ENCODE results near the gene SLC36A2. TPM values are rescaled to one million over a fixed set of nuclear protein-coding genes. Genes with fewer than 3 reads are reported as not detected.
"Not testable (repeated sequence)": the region's sequence is repeated elsewhere in the genome, so short reads cannot be mapped to it uniquely, and the experiment has no call there.

The SLC36A2 gene
- not detected for total RNA-seq

DNA sequence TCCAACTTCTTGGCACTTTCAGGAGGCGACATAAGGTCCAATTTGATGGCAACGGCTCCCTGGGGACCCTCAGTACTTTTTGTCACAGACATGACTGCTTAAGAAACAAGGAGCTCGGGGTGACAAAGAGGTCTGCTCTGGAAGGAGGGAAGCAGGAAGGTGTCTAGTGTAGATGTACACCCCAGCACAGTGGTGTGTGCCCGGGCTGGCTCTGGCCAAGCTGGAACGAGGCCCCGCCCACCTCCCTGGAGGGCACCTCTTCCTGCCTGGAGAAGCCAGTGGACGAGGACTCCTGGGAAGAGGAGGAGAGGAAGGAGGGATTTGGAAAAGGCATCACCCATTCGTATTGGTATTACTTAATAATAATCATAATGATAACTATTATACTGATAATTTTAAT is at the start of gene SLC36A2:
Gene SLC36A2 (minus strand): TSS at position 191 of the 400 bp plus-strand sequence. CDS start 99 bp downstream, at position 92.
- peaks cover 19 to 28% of the 10 kb centered on the region in 2 donors for H3K27me3 Mint-ChIP-seq
- ATAC-seq (no peak), DNase-seq (ENCODE audit: low spot score) (no peak)
- H3K4me3 Mint-ChIP-seq: no peak within 1 kb of the TSS
- H3K9me3 Mint-ChIP-seq: no peaks in the 10 kb centered on the region
- H3K36me3 Mint-ChIP-seq: no peaks in the 10 kb centered on the region
- no peaks in the 10 kb centered on the region for H3K4me1 Mint-ChIP-seq (ENCODE audit: low read depth in 2 of 2)
- no peak within 1 kb of the TSS for H3K27ac Mint-ChIP-seq

DNA sequence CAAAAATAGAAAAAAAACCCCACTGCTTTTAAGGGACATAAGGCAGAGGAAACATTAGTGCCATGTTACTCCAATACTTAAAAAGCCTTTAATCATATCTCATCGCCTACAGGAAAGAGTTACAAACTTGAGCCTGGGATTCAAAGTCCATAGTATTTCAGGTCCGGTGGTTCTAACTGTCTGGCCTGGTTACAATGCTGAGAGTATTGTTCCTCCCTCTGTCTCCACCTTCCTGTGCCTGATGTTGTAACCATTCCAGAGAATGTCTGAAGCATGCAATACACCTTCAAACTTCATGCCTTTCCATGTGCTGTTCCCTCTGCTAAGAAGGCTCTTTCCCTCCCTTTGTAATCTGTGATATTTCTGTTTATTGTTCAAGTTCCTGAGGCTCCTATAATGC is 41.6 kb upstream of the SLC36A2 start:
- DNase-seq (ENCODE audit: low spot score): no peak
- H3K9me3 Mint-ChIP-seq: peaks cover 2% of the 10 kb centered on the region
- no peak overlapping the region for H3K4me3 Mint-ChIP-seq
- H3K27ac Mint-ChIP-seq: no peak overlapping the region
- no peak for ATAC-seq
- peaks cover 1% of the 10 kb centered on the region for H3K36me3 Mint-ChIP-seq
- H3K27me3 Mint-ChIP-seq: peaks cover 41 to 49% of the 10 kb centered on the region in 2 donors
- no peaks in the 10 kb centered on the region for H3K4me1 Mint-ChIP-seq (ENCODE audit: low read depth in 2 of 2)

DNA sequence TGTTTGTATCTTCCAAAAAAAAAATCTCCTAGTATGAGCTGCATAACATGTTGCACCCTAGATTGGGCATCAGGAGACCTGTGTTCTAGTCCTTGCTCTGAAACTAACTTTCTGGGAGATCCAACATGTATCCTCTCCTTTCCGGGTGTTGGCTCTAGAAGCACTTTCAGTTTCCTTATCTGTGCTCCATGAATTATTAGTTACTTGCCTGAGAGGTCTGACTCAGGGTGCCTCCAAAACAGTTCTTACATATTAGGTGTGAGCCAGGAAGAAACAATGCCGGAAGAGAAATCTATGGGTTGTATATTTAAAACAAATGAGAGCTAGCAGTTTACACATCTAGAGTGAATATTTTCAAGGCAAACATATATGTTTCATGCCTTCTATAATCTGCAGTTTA is 36.7 kb upstream of the SLC36A2 start:
- no peaks in the 10 kb centered on the region for H3K9me3 Mint-ChIP-seq
- H3K4me1 Mint-ChIP-seq (ENCODE audit: low read depth in 2 of 2): no peaks in the 10 kb centered on the region
- H3K36me3 Mint-ChIP-seq: no peaks in the 10 kb centered on the region
- peaks cover 20% of the 10 kb centered on the region in 2 donors for H3K27me3 Mint-ChIP-seq
- H3K4me3 Mint-ChIP-seq: no peak overlapping the region
- no peak for DNase-seq (ENCODE audit: low spot score)
- H3K27ac Mint-ChIP-seq: no peak overlapping the region
- no peak for ATAC-seq

DNA sequence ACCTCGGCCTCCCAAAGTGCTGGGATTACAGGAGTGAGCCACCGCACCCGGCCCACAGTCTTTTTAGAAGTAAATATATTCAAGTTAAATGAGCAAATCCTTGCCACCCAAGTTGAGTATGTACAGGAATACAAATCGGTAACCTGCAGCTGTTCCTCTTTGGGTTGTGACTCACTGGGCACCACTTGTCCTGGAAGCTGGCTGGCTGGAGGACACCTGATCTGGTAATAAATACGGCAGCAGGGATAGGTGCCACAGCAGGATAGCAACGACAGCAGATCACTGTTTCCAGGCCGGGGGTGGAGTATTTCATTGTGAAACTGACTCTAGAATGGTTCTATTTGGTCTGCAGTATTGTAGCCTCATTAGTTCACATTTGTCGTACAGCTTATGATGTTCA is 35.7 kb upstream of the SLC36A2 start:
- Mint-ChIP-seq H3K27ac (no peak overlapping the region), H3K9me3 (no peaks in the 10 kb centered on the region), H3K36me3 (no peaks in the 10 kb centered on the region), H3K27me3 (peaks cover 11 to 18% of the 10 kb centered on the region in 2 donors), H3K4me1 (ENCODE audit: low read depth in 2 of 2) (no peaks in the 10 kb centered on the region), H3K4me3 (no peak overlapping the region)
- no peak for DNase-seq (ENCODE audit: low spot score)
- ATAC-seq: no peak

DNA sequence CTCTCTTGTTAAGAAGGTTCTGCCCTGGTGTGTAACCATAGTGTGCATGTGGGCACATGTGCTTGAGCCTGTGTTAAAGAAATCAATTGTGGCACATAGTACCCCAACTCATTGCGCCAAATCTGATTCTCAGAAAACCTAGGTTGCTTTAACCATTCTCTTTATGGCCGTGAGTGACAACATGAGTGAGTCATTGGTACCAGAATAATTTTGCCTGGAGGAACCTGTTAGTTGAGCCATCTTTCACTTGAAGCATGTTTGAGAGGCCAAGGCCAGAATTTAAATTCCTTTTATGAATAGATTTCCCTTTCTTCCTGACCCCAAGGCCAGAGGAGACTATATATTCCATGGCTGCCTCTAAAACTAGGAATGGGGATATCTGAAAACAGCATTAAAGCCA is 35.2 kb upstream of the SLC36A2 start:
- H3K27me3 Mint-ChIP-seq: peaks cover 11 to 16% of the 10 kb centered on the region in 2 donors
- no peaks in the 10 kb centered on the region for H3K9me3 Mint-ChIP-seq
- H3K4me1 Mint-ChIP-seq (ENCODE audit: low read depth in 2 of 2): no peaks in the 10 kb centered on the region
- DNase-seq (ENCODE audit: low spot score) (no peak), ATAC-seq (no peak)
- no peaks in the 10 kb centered on the region for H3K36me3 Mint-ChIP-seq
- no peak overlapping the region for H3K27ac Mint-ChIP-seq
- no peak overlapping the region for H3K4me3 Mint-ChIP-seq

DNA sequence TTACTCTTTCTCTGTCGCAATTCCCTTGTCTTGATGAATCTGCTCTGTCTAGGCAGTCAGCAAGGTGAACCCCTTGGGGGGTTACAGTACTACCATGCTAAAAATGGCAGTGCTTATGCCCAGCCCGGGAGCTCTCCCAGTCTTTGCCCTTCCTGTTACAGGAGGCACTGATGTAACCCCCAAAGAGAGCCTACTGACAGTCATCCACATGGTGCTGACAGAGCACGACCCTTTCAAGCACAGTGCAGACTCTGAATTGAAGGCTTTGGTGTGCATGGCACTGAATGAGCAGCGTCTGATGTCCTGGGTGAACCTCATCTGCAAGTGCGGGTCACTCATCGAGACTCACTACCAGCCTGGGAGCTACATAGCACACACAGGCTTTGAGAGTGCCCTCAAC is 34.5 kb upstream of the SLC36A2 start:
- Mint-ChIP-seq H3K4me1 (ENCODE audit: low read depth in 2 of 2) (no peaks in the 10 kb centered on the region), H3K27me3 (peaks cover 8 to 13% of the 10 kb centered on the region in 2 donors), H3K27ac (no peak overlapping the region), H3K36me3 (no peaks in the 10 kb centered on the region), H3K4me3 (no peak overlapping the region), H3K9me3 (no peaks in the 10 kb centered on the region)
- ATAC-seq (peak in 1 of 2 donors; percentile 55), DNase-seq (ENCODE audit: low spot score) (no peak)

DNA sequence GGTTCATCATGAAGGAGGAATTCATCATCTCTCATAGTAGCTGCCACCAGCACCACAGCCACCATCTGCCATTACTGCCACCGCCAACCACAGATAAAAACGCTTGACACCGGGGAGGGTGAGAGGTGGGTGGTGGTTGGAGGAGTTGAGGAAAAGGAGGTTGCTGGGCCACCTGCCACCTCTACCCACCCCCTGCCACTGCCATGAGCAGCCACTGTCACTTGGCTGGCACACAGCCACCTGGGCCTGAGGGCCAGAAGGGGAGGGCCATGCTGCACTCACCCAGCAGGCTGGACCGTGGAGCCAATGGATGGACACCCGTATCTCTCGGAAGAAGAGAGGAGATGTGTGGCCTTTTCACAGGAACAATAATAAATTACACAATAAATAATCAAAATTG is 31.3 kb upstream of the SLC36A2 start:
- H3K4me1 Mint-ChIP-seq (ENCODE audit: low read depth in 2 of 2): no peaks in the 10 kb centered on the region
- ATAC-seq (peak in 1 of 2 donors; percentile 24), DNase-seq (ENCODE audit: low spot score) (no peak)
- no peaks in the 10 kb centered on the region for H3K36me3 Mint-ChIP-seq
- H3K27ac Mint-ChIP-seq: no peak overlapping the region
- H3K4me3 Mint-ChIP-seq: no peak overlapping the region
- peaks cover 0 to 5% of the 10 kb centered on the region in 2 donors for H3K27me3 Mint-ChIP-seq
- H3K9me3 Mint-ChIP-seq: no peaks in the 10 kb centered on the region

DNA sequence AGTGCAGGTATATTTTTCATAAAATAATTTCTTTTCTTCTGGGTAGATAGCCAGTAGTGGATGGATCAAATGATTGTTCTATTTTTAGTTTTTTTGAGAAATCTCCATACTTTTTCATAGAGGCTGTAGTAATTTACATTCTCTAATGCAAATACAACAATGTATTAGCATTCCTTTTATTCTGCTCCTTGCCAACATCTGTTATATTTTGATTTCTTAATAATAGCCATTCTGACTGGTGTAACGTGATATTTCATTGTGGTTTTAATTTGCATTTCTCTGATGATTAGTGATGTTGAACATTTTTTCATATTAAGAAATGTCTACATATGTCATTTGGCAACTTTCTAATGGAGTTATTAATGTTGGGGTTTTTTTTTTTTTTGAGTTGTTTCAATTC is 27.2 kb upstream of the SLC36A2 start:
- Mint-ChIP-seq H3K4me1 (ENCODE audit: low read depth in 2 of 2) (no peaks in the 10 kb centered on the region), H3K36me3 (no peaks in the 10 kb centered on the region), H3K9me3 (no peaks in the 10 kb centered on the region), H3K27me3 (peaks cover 0 to 5% of the 10 kb centered on the region in 2 donors), H3K27ac (no peak overlapping the region), H3K4me3 (no peak overlapping the region)
- DNase-seq (ENCODE audit: low spot score) (no peak), ATAC-seq (no peak)

DNA sequence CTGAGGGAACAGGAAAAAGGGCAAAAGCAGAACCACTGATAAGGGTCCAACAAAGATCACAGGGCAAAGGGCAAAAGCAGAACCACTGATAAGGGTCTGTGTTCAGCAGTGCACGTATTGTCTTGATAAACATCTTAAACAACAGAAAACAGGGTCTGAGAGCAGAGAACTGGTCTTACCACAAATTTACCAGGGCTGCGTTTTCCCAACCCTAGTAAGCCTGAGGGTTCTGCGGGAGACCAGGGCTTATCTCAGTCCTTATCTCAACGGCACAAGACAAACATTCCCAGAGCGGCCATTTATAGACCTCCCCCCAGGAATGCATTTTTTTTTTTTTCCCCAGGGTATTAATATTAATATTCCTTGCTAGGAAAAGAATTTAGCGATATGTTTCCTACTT is 19.7 kb upstream of the SLC36A2 start:
- DNase-seq (ENCODE audit: low spot score); H3K27ac Mint-ChIP-seq; H3K4me1 Mint-ChIP-seq (ENCODE audit: low read depth in 2 of 2); ATAC-seq; H3K4me3 Mint-ChIP-seq: not testable (repeated sequence)
- H3K9me3 Mint-ChIP-seq: peaks cover 23% of the 10 kb centered on the region
- peaks cover 11 to 16% of the 10 kb centered on the region in 2 donors for H3K27me3 Mint-ChIP-seq
- H3K36me3 Mint-ChIP-seq: peaks cover 35% of the 10 kb centered on the region

DNA sequence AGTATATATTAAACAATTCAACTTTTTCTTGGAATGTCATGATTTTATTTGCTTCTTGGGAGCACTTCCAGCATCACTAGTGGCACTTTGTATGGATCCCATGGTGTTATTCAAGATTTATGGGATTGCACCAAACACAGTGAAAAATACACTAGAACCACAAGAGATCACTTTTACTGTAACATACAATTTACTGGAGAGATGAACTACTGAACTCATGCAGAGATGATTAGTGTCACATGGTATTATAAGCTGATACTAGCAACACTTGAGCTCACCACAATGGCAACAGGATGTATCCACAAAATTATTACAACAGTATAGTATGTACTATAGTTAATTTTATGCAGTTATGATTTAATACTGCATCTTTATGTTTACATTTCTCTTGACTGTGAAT is 16.3 kb upstream of the SLC36A2 start:
- H3K9me3 Mint-ChIP-seq: peaks cover 23% of the 10 kb centered on the region
- no peak for ATAC-seq
- H3K36me3 Mint-ChIP-seq: peaks cover 33% of the 10 kb centered on the region
- DNase-seq (ENCODE audit: low spot score): no peak
- peaks cover 13 to 15% of the 10 kb centered on the region in 2 donors for H3K27me3 Mint-ChIP-seq
- H3K27ac Mint-ChIP-seq: no peak overlapping the region
- no peak overlapping the region for H3K4me3 Mint-ChIP-seq
- H3K4me1 Mint-ChIP-seq (ENCODE audit: low read depth in 2 of 2): no peaks in the 10 kb centered on the region

DNA sequence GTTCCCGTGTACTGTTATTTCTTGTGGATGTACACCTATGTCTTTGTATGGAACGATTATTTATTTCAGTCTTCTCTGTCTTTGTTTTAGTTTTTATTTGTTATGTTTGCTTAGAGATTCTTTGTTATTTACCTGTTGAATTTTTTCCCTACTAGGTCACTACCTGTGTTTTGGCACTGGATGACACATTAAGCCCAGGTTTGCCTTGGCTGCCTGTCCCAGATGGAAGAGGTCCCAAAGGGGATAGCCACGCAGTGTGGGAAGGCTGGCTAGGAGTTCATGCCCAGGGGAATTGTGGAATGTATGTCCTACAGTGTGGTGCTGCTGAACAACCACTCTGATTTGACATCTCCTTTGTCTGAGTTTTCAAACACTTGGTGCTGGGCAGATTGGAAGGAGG is 15.6 kb upstream of the SLC36A2 start:
- Mint-ChIP-seq H3K27me3 (peaks cover 13 to 15% of the 10 kb centered on the region in 2 donors), H3K4me1 (ENCODE audit: low read depth in 2 of 2) (no peaks in the 10 kb centered on the region), H3K4me3 (no peak overlapping the region), H3K27ac (no peak overlapping the region), H3K36me3 (peaks cover 26% of the 10 kb centered on the region), H3K9me3 (peaks cover 23% of the 10 kb centered on the region)
- ATAC-seq (no peak), DNase-seq (ENCODE audit: low spot score) (no peak)

DNA sequence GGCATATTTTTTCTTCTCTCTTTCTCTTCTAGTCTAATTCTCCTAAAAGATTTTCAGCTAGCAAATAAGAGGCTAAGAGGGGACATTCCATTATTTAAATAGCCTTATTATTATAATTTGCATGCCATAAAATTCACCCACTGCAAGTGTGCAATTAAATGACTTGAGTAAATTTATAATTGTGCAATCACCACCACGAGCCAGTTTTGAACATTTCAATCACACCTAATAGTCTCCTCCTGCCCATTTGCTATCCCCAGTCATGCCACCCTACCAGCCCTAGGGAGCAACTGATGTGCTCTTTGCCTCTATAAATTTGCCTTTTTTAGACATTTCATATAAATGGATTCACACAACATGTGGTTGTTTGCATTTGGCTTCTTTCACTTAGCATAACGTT is 12.0 kb upstream of the SLC36A2 start:
- Mint-ChIP-seq H3K9me3 (peaks cover 11% of the 10 kb centered on the region), H3K36me3 (peaks cover 13% of the 10 kb centered on the region), H3K4me1 (ENCODE audit: low read depth in 2 of 2) (no peaks in the 10 kb centered on the region)

DNA sequence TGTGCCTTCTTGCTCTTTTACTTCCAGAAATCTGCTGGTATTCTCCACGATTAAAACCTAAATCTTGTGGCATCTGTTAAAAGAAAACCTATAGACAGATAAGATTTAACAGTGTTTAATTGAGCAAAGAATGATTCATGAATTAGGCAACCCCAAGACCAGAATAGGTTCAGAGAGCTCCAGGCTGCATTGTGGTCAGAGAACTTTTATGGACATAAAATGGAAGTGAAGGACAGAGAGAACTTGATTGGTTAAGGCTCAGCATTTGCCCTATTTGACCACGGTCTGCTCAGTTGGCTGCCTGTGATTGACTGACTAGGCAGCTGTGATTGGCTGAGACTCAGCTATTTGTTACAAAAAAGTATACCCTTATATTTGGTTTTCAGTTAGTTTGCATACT is 10.4 kb upstream of the SLC36A2 start:
- Mint-ChIP-seq H3K9me3 (peaks cover 8% of the 10 kb centered on the region), H3K4me1 (ENCODE audit: low read depth in 2 of 2) (no peaks in the 10 kb centered on the region), H3K27me3 (peaks cover 11 to 12% of the 10 kb centered on the region in 2 donors), H3K36me3 (peaks cover 8% of the 10 kb centered on the region), H3K4me3 (no peak overlapping the region), H3K27ac (no peak overlapping the region)
- no peak for DNase-seq (ENCODE audit: low spot score)
- ATAC-seq: no peak

More for the DNA sequence above, 12.0 kb upstream of the SLC36A2 start:
- no peak overlapping the region for H3K4me3 Mint-ChIP-seq
- ATAC-seq: no peak
- peaks cover 13 to 15% of the 10 kb centered on the region in 2 donors for H3K27me3 Mint-ChIP-seq
- H3K27ac Mint-ChIP-seq: no peak overlapping the region
- DNase-seq (ENCODE audit: low spot score): no peak

DNA sequence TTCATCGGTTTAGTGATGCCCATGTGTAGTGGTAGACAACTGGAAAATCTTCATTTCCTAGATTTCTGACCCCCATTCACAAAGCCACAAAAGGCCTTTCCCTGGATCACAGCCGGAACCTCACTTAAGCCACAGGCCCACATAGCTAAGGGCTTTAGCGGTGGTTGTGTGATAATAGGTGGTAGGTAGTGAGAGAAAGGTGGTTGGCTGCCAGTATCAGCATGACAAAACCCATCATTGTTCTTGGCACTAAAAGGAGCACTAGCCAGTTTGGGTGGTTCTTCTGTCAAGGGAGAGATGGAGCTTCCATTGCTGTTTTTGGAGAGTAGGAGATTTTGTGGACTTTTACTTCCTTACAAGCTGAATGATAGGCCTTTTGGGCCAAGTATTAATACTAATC is 9.7 kb upstream of the SLC36A2 start:
- Mint-ChIP-seq H3K4me3 (no peak overlapping the region), H3K36me3 (peaks cover 3% of the 10 kb centered on the region), H3K9me3 (peaks cover 4% of the 10 kb centered on the region), H3K4me1 (ENCODE audit: low read depth in 2 of 2) (no peaks in the 10 kb centered on the region), H3K27ac (no peak overlapping the region), H3K27me3 (peaks cover 13 to 14% of the 10 kb centered on the region in 2 donors)
- ATAC-seq (no peak), DNase-seq (ENCODE audit: low spot score) (no peak)

DNA sequence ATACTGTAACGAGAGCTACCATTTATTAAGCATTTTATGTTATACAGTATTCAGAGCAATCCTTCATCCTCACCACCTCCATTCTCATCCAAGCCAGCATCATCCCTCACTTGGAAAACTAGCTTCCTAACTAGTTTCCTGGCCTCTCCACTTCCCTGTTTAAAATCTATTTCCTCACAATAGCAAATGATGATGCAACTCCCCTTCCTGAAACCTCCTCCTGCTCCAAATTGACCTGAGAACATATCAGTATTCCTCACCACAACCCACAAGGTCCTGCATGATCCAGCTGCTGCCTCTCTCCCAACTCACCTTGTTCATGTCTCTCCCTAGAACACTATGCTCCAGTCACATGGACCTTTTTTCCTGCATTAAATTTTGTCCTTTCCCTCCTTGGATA is 4.3 kb upstream of the SLC36A2 start:
- ATAC-seq (no peak), DNase-seq (ENCODE audit: low spot score) (no peak)
- Mint-ChIP-seq H3K36me3 (no peaks in the 10 kb centered on the region), H3K9me3 (no peaks in the 10 kb centered on the region), H3K27ac (no peak overlapping the region), H3K4me3 (no peak overlapping the region), H3K4me1 (ENCODE audit: low read depth in 2 of 2) (no peaks in the 10 kb centered on the region), H3K27me3 (peaks cover 14 to 24% of the 10 kb centered on the region in 2 donors)

All from natural killer cell treated with Interleukin-12 subunit alpha and Interleukin-12 subunit beta and Interleukin-15 and Interleukin-18, amount 100 ng/mL, for 72 hours (primary cell).